Osteoblast (primary cell): ENCODE measurements around the gene SEPTIN6. TPM values are rescaled to one million over a fixed set of nuclear protein-coding genes. Genes with fewer than 3 reads are reported as not detected.
A peak's percentile ranks its signal among the peaks of the same experiment; 100 is the strongest.

Experiments
- DNase-seq: peaks from one replicate; pipeline ENCODE4 v3.0.0; 2011; ENCODE audit warnings: low spot score, mixed read lengths; ENCODE audit not compliant: insufficient read length; ENCODE audit errors: missing footprints
- H2AFZ ChIP-seq: 2 replicates; pipeline ENCODE4 v1.6.0; 2011; ENCODE audit warnings: mild to moderate bottlenecking, low read length
- H3K27ac ChIP-seq: 2 replicates; pipeline ENCODE4 v1.5.1; 2011; ENCODE audit warnings: mild to moderate bottlenecking, low read depth, low read length, moderate library complexity
- H3K27me3 ChIP-seq: 2 replicates; pipeline ENCODE4 v1.6.0; 2012; ENCODE audit warnings: mild to moderate bottlenecking, control low read depth, inconsistent platforms, low read length, moderate library complexity; ENCODE audit not compliant: insufficient read depth
- H3K36me3 ChIP-seq: 2 replicates; pipeline ENCODE4 v1.5.1; 2011; ENCODE audit warnings: mild to moderate bottlenecking, low read length, control low read depth, moderate library complexity; ENCODE audit not compliant: insufficient read depth
- H3K4me1 ChIP-seq: 2 replicates; pipeline ENCODE4 v1.5.1; 2011; ENCODE audit warnings: mild to moderate bottlenecking, low read length, control low read depth, moderate library complexity; ENCODE audit not compliant: insufficient read depth
- H3K4me2 ChIP-seq: 2 replicates; pipeline ENCODE4 v1.6.0; 2011; ENCODE audit warnings: mild to moderate bottlenecking, low read length; ENCODE audit not compliant: insufficient read depth
- H3K4me3 ChIP-seq: fragments of 200-600 bp; sonication (generic); 3 replicates; pipeline ENCODE4 v1.5.1; 2012; ENCODE audit warnings: mild to moderate bottlenecking, low read length, inconsistent platforms; ENCODE audit not compliant: insufficient read depth
- H3K79me2 ChIP-seq: 2 replicates; pipeline ENCODE4 v1.6.0; 2012; ENCODE audit warnings: mild to moderate bottlenecking, low read length, control low read depth, inconsistent platforms; ENCODE audit not compliant: insufficient read depth
- H3K9me3 ChIP-seq: 2 replicates; pipeline ENCODE4 v1.5.1; 2011; ENCODE audit warnings: low read depth, low read length, control low read depth
- H4K20me1 ChIP-seq: 2 replicates; pipeline ENCODE4 v1.6.0; 2012; ENCODE audit warnings: mild to moderate bottlenecking, low read length, control low read depth; ENCODE audit not compliant: insufficient read depth
- total RNA-seq: library from RNA; depleted of rRNA; stranded (reverse); fragments of >200 nt; gene quantifications from 2 replicates; pipeline ENCODE4 v1.2.3, GENCODE V29; 2012
- TF ChIP-seq, protein P1 (sequence below): IDR thresholded peaks from 2 replicates; pipeline ENCODE4 v1.5.1; 2011; ENCODE audit warnings: mild to moderate bottlenecking, low read depth, low read length, moderate library complexity; ENCODE audit errors: extremely low read depth

The SEPTIN6 gene
- total RNA-seq, 1 donor, result 9.0 TPM

GRCh38 chrX:119708936-119709335 lies 16.0 kb upstream of the SEPTIN6 start:
- peak; percentile 62 for DNase-seq
- H4K20me1 ChIP-seq, result no peaks in the 10 kb centered on the region
- no peak overlapping the region for H2AFZ ChIP-seq

GRCh38 chrX:119706616-119707015 lies 13.6 kb upstream of the SEPTIN6 start:
- Histone ChIP-seq H3K27ac (no peak overlapping the region), H4K20me1 (no peaks in the 10 kb centered on the region), H3K9me3 (no peaks in the 10 kb centered on the region), H3K79me2 (no peaks in the 10 kb centered on the region), H3K4me2 (no peak overlapping the region), H3K27me3 (peaks cover 3% of the 10 kb centered on the region), H2AFZ (no peak overlapping the region), H3K36me3 (no peaks in the 10 kb centered on the region), H3K4me3 (no peak overlapping the region), H3K4me1 (no peaks in the 10 kb centered on the region)
- DNase-seq, result no peak
- TF ChIP-seq, protein P1, sequence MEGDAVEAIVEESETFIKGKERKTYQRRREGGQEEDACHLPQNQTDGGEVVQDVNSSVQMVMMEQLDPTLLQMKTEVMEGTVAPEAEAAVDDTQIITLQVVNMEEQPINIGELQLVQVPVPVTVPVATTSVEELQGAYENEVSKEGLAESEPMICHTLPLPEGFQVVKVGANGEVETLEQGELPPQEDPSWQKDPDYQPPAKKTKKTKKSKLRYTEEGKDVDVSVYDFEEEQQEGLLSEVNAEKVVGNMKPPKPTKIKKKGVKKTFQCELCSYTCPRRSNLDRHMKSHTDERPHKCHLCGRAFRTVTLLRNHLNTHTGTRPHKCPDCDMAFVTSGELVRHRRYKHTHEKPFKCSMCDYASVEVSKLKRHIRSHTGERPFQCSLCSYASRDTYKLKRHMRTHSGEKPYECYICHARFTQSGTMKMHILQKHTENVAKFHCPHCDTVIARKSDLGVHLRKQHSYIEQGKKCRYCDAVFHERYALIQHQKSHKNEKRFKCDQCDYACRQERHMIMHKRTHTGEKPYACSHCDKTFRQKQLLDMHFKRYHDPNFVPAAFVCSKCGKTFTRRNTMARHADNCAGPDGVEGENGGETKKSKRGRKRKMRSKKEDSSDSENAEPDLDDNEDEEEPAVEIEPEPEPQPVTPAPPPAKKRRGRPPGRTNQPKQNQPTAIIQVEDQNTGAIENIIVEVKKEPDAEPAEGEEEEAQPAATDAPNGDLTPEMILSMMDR, result no peak

More at GRCh38 chrX:119708936-119709335, 16.0 kb upstream of the SEPTIN6 start:
- Histone ChIP-seq H3K36me3 (no peaks in the 10 kb centered on the region), H3K4me2 (no peak overlapping the region), H3K4me3 (no peak overlapping the region), H3K79me2 (no peaks in the 10 kb centered on the region), H3K27me3 (peaks cover 3% of the 10 kb centered on the region), H3K9me3 (no peaks in the 10 kb centered on the region), H3K4me1 (no peaks in the 10 kb centered on the region), H3K27ac (no peak overlapping the region)
- TF ChIP-seq, protein P1, result no peak

- Histone ChIP-seq H3K4me2 (no peak overlapping the region), H2AFZ (no peak overlapping the region), H3K36me3 (no peaks in the 10 kb centered on the region), H3K27me3 (no peaks in the 10 kb centered on the region), H4K20me1 (no peaks in the 10 kb centered on the region), H3K27ac (no peak overlapping the region), H3K4me1 (no peaks in the 10 kb centered on the region), H3K4me3 (no peak overlapping the region), H3K79me2 (no peaks in the 10 kb centered on the region), H3K9me3 (no peaks in the 10 kb centered on the region)
- peak; percentile 92 for DNase-seq
- TF ChIP-seq, protein P1, result peak; percentile 61
Measured at GRCh38 chrX:119698845-119699244, 5.9 kb upstream of the SEPTIN6 start.

DNA sequence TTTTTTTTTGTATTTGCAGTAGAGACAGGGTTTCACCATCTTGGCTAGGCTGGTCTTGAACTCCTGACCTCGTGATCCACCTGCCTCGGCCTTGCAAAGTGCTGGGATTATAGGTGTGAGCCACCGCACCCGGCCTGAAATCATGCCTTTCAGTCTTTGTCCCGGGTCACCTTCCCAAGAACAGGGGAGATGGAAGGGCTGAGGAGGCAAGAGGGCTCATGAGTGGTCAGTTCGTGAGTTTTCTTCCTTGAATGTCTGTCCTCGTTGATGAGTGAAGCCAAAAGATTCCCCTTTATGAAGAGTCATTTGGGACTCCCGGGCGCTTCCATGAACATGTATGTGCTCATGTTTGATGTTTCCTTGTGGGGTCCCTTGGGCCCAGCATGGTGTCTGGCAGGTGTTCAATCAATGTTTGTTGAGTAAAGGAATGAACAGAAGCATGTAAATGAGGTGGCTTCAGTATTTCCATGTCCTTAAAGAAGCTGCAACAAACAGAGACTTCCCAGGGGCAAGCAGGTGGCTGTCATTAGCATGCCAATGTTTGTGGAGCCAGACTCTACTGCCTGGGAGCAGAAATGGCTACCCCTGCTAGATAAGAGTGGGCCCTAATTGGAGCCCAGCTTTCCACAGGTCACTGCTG lies 3.4 kb upstream of the SEPTIN6 start:
- TF ChIP-seq, protein P1, result no peak
- Histone ChIP-seq H2AFZ (no peak overlapping the region), H3K36me3 (no peaks in the 10 kb centered on the region), H3K9me3 (no peaks in the 10 kb centered on the region), H3K4me1 (no peaks in the 10 kb centered on the region), H4K20me1 (no peaks in the 10 kb centered on the region), H3K4me2 (no peak overlapping the region), H3K79me2 (no peaks in the 10 kb centered on the region), H3K27me3 (no peaks in the 10 kb centered on the region), H3K4me3 (no peak overlapping the region), H3K27ac (no peak overlapping the region)
- DNase-seq, result peak; percentile 60
